Kidney tubule cell (primary cell): ENCODE results near the gene KHK.
"Not testable (repeated sequence)": the region's sequence is repeated elsewhere in the genome, so short reads cannot be mapped to it uniquely, and the experiment has no call there.

Experiments
- DNase-seq: peaks from one replicate; pipeline ENCODE4 v3.0.0-alpha.2; 2018; ENCODE audit warnings: low spot score

KHK gene

GRCh38 chr2:27097341-27097740 lies 10.8 kb downstream of the KHK start:
- DNase-seq = no peak

GRCh38 chr2:27099334-27099955 lies 12.9 kb downstream of the KHK start:
- no peak for DNase-seq

GRCh38 chr2:27100036-27100435 lies 13.5 kb downstream of the KHK start:
- DNase-seq = no peak

- no peak for DNase-seq
These were observed 15.8 kb downstream of the KHK start for GRCh38 chr2:27102329-27102728.

- no peak for DNase-seq
These were observed 19.4 kb downstream of the KHK start for GRCh38 chr2:27105981-27106380.

GRCh38 chr2:27108221-27108620 lies 21.6 kb downstream of the KHK start:
- no peak for DNase-seq

GRCh38 chr2:27109083-27109482 lies 22.5 kb downstream of the KHK start:
- no peak for DNase-seq

- not testable (repeated sequence) for DNase-seq
These were observed 24.2 kb downstream of the KHK start for GRCh38 chr2:27110603-27111352.

GRCh38 chr2:27111392-27112078 lies 25.0 kb downstream of the KHK start:
- DNase-seq = not testable (repeated sequence)

GRCh38 chr2:27115519-27115918 lies 28.9 kb downstream of the KHK start:
- DNase-seq = no peak

GRCh38 chr2:27117995-27118524 lies 31.5 kb downstream of the KHK start:
- DNase-seq = no peak

- DNase-seq = no peak
These were observed 32.2 kb downstream of the KHK start, which contains the start of gene CGREF1 for GRCh38 chr2:27118525-27119329. CGREF1 (minus strand) TSS chr2:27119128; CDS start chr2:27104366, 14,762 bp downstream.

GRCh38 chr2:27119330-27119670 lies 32.7 kb downstream of the KHK start:
- not testable (repeated sequence) for DNase-seq

GRCh38 chr2:27121906-27122305 lies 35.3 kb downstream of the KHK start:
- no peak for DNase-seq

GRCh38 chr2:27122791-27123190 lies 36.2 kb downstream of the KHK start:
- DNase-seq = no peak

GRCh38 chr2:27123302-27124150 lies 37.0 kb downstream of the KHK start, which contains the start of gene ABHD1:
ABHD1 (plus strand) TSS chr2:27123815; CDS start chr2:27123949, 134 bp downstream.
- peak; percentile 26 for DNase-seq

- no peak for DNase-seq
These were observed 38.5 kb downstream of the KHK start for GRCh38 chr2:27125104-27125503.

GRCh38 chr2:27126252-27126710 lies 39.7 kb downstream of the KHK start:
- no peak for DNase-seq

GRCh38 chr2:27127883-27128667 lies 41.5 kb downstream of the KHK start:
- no peak for DNase-seq
